HepG2 (cell line): ENCODE measurements around the gene COPB2. TPM values are rescaled to one million over a fixed set of nuclear protein-coding genes. Genes with fewer than 3 reads are reported as not detected.

Experiments
- ATF4 ChIP-seq, 2 experiments: fragments of 450-650 bp in 1 of 2; sonication (generic) in 1 of 2; formaldehyde crosslinking; IDR thresholded peaks; 2 replicates each; pipeline versions ENCODE4 v1.5.0 to v1.8.0; 2020 to 2022; ENCODE audit warnings: mild to moderate bottlenecking in 1 of 2, missing genetic modification reagents in 1 of 2
- CENPT ChIP-seq: sonication (generic); formaldehyde crosslinking; IDR thresholded peaks from 2 replicates; pipeline ENCODE4 v1.8.0; 2022; ENCODE audit warnings: low read depth, mild to moderate bottlenecking, moderate library complexity, missing genetic modification reagents
- FOXK2 ChIP-seq: fragments of 450-650 bp; IDR thresholded peaks from 2 replicates; pipeline ENCODE4 v1.6.1; 2016
- KDM6A ChIP-seq: IDR thresholded peaks from 2 replicates; pipeline ENCODE4 v1.6.1; 2016; ENCODE audit warnings: low read depth
- MLXIP ChIP-seq: sonication (generic); formaldehyde crosslinking; IDR thresholded peaks from 2 replicates; pipeline ENCODE4 v1.9.0; 2021; ENCODE audit warnings: missing genetic modification reagents, borderline replicate concordance
- NFKBIZ ChIP-seq: IDR thresholded peaks from 2 replicates; pipeline ENCODE4 v1.6.1; 2018; ENCODE audit warnings: missing genetic modification reagents, missing compliant biosample characterization
- PAX8 ChIP-seq: sonication (generic); formaldehyde crosslinking; IDR thresholded peaks from 2 replicates; pipeline ENCODE4 v1.8.0; 2022; ENCODE audit warnings: mild to moderate bottlenecking, missing genetic modification reagents, borderline replicate concordance
- PLSCR1 ChIP-seq: sonication (generic); formaldehyde crosslinking; IDR thresholded peaks from 2 replicates; pipeline ENCODE4 v1.5.0; 2020; ENCODE audit warnings: missing genetic modification reagents, mild to moderate bottlenecking, borderline replicate concordance
- RBM39 ChIP-seq: fragments of 200-400 bp; formaldehyde crosslinking; IDR thresholded peaks from one replicate; pipeline ENCODE4 v1.6.1; 2018; ENCODE audit warnings: antibody characterized with exemption, mild to moderate bottlenecking, low read depth, low read length; ENCODE audit not compliant: poor library complexity, severe bottlenecking
- SALL2 ChIP-seq: sonication (generic); formaldehyde crosslinking; IDR thresholded peaks from 2 replicates; pipeline ENCODE4 v1.8.1; 2023; ENCODE audit warnings: mild to moderate bottlenecking, missing genetic modification reagents, inconsistent platforms
- STAG1 ChIP-seq: sonication (generic); formaldehyde crosslinking; IDR thresholded peaks from 2 replicates; pipeline ENCODE4 v1.4.0; 2020; ENCODE audit warnings: missing genetic modification reagents
- TEAD2 ChIP-seq: sonication (generic); formaldehyde crosslinking; IDR thresholded peaks from 2 replicates; pipeline ENCODE4 v1.9.0; 2021; ENCODE audit warnings: missing genetic modification reagents
- WIZ ChIP-seq: sonication (generic); formaldehyde crosslinking; IDR thresholded peaks from 2 replicates; pipeline ENCODE4 v1.5.1; 2020; ENCODE audit warnings: mild to moderate bottlenecking, missing genetic modification reagents
- ZNF280B ChIP-seq: sonication (generic); formaldehyde crosslinking; IDR thresholded peaks from 2 replicates; pipeline ENCODE4 v1.5.0; 2020; ENCODE audit warnings: missing genetic modification reagents, mild to moderate bottlenecking, borderline replicate concordance
- ZNF33B ChIP-seq: sonication (generic); formaldehyde crosslinking; IDR thresholded peaks from 2 replicates; pipeline ENCODE4 v1.5.1; 2020; ENCODE audit warnings: mild to moderate bottlenecking, missing genetic modification reagents
- ZNF549 ChIP-seq: sonication (generic); formaldehyde crosslinking; IDR thresholded peaks from 2 replicates; pipeline ENCODE4 v1.5.0; 2020; ENCODE audit warnings: missing genetic modification reagents
- ZNF616 ChIP-seq: sonication (generic); formaldehyde crosslinking; IDR thresholded peaks from 2 replicates; pipeline ENCODE4 v1.5.0; 2020; ENCODE audit warnings: low read depth, mild to moderate bottlenecking, missing genetic modification reagents
- polyA plus RNA-seq, 8 experiments: library from polyadenylated mRNA; depleted of rRNA in 3 of 8; stranded (reverse) in 7 of 8; unstranded in 1 of 8; fragments of >200 nt; fragmentation: Illumina TruSeq in 4 of 8; extraction: Trizol in 4 of 8; gene quantifications; 2 replicates each; pipeline versions ENCODE4 v1.2.1 to v1.2.3, GENCODE V29; 2011 to 2016; ENCODE audit warnings: low read depth in 4 of 8, missing spikeins in 1 of 8, mixed read lengths in 1 of 8; ENCODE audit not compliant: insufficient read depth in 1 of 8
- total RNA-seq, 5 experiments: library from RNA; depleted of rRNA; stranded (reverse); fragments of >200 nt; fragmentation: Illumina TruSeq; extraction: Trizol; gene quantifications; 2 replicates each; pipeline ENCODE4 v1.2.3, GENCODE V29; 2016; ENCODE audit warnings: low read depth in 1 of 5
- TF ChIP-seq, protein P1 (sequence below): sonication (generic); formaldehyde crosslinking; IDR thresholded peaks from 2 replicates; pipeline ENCODE4 v1.4.0; 2020; ENCODE audit warnings: missing genetic modification reagents
- TF ChIP-seq, protein P2 (sequence below): IDR thresholded peaks from 2 replicates; pipeline ENCODE4 v1.6.1; 2016; ENCODE audit warnings: missing biosample characterization, missing genetic modification reagents, low read depth

Gene COPB2
- total and polyA plus RNA-seq, 2 of the 13 experiments (the other 11 are each of a cell fraction or from before 2014, with no cell fraction given): 83.3 to 217 TPM

GRCh38 chr3:139389552-139390368 is at the start of gene COPB2 (continued):
- TF ChIP-seq MLXIP: no peak
- TF ChIP-seq, protein P1, sequence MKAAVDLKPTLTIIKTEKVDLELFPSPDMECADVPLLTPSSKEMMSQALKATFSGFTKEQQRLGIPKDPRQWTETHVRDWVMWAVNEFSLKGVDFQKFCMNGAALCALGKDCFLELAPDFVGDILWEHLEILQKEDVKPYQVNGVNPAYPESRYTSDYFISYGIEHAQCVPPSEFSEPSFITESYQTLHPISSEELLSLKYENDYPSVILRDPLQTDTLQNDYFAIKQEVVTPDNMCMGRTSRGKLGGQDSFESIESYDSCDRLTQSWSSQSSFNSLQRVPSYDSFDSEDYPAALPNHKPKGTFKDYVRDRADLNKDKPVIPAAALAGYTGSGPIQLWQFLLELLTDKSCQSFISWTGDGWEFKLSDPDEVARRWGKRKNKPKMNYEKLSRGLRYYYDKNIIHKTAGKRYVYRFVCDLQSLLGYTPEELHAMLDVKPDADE (CRISPR knock-in tag): no peak
- TF ChIP-seq ZNF33B (CRISPR knock-in tag): no peak
- TF ChIP-seq SALL2 (CRISPR knock-in tag): 0 out of 2 replicates have a peak, but pooled peaks have one; percentile 83
- TF ChIP-seq, protein P2, sequence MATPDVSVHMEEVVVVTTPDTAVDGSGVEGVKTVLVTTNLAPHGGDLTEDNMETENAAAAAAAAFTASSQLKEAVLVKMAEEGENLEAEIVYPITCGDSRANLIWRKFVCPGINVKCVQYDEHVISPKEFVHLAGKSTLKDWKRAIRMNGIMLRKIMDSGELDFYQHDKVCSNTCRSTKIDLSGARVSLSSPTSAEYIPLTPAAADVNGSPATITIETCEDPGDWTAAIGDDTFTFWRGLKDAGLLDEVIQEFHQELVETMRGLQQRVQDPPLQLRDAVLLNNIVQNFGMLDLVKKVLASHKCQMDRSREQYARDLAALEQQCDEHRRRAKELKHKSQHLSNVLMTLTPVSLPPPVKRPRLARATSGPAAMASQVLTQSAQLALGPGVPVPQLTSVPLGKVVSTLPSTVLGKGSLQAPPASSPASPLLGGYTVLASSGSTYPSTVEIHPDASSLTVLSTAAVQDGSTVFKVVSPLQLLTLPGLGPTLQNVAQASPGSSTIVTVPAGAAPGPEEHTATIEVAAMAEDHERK (CRISPR knock-in tag): 0 out of 2 replicates have a peak, but pooled peaks have one; percentile 28
- TF ChIP-seq FOXK2: no peak
- no peak for TF ChIP-seq RBM39
- no peak for TF ChIP-seq STAG1 (CRISPR knock-in tag)
- TF ChIP-seq TEAD2 (CRISPR knock-in tag): no peak
- no peak for TF ChIP-seq ZNF616 (CRISPR knock-in tag)
- no peak; the same call in 1 of the 2 replicates for TF ChIP-seq WIZ (CRISPR knock-in tag)
- no peak; a peak in 1 of 4 replicates for TF ChIP-seq ATF4 (CRISPR knock-in tag; IDR thresholded peaks at IDR 0.05)
- no peak for TF ChIP-seq PLSCR1 (CRISPR knock-in tag)
- TF ChIP-seq CENPT: no peak
- TF ChIP-seq KDM6A (CRISPR knock-in tag): no peak
- 0 out of 2 replicates have a peak, but pooled peaks have one; percentile 29 for TF ChIP-seq ZNF280B (CRISPR knock-in tag)
- TF ChIP-seq NFKBIZ (CRISPR knock-in tag): no peak
- 0 out of 2 replicates have a peak, but pooled peaks have one; percentile 85 for TF ChIP-seq PAX8 (CRISPR knock-in tag)
- no peak for TF ChIP-seq ZNF549
